ENCODE measurements around the gene ZNF628.
"Not testable (repeated sequence)": the region's sequence is repeated elsewhere in the genome, so short reads cannot be mapped to it uniquely, and the experiment has no call there.

Gene ZNF628

GRCh38 chr19:55476100-55476775 lies at the start of gene ZNF628:
Gene ZNF628, plus strand, starts transcription at chr19:55476617. Its CDS starts 3,294 bp downstream, at chr19:55479911.
- peak; percentile 99 for DNase-seq

GRCh38 chr19:55431183-55431582 lies 45.2 kb upstream of the ZNF628 start:
- no peak for DNase-seq

- no peak for DNase-seq
Measured at GRCh38 chr19:55432241-55432959, 44.0 kb upstream of the ZNF628 start.

GRCh38 chr19:55433292-55433691 lies 43.1 kb upstream of the ZNF628 start:
- no peak for DNase-seq

GRCh38 chr19:55434356-55434919 lies 42.0 kb upstream of the ZNF628 start:
- DNase-seq, result no peak

- no peak for DNase-seq
Measured at GRCh38 chr19:55435020-55435419, 41.4 kb upstream of the ZNF628 start.

GRCh38 chr19:55436847-55437246 lies 39.6 kb upstream of the ZNF628 start:
- DNase-seq, result no peak

GRCh38 chr19:55437410-55437809 lies 39.0 kb upstream of the ZNF628 start:
- no peak for DNase-seq

- DNase-seq, result no peak
Measured at GRCh38 chr19:55439052-55439451, 37.4 kb upstream of the ZNF628 start.

GRCh38 chr19:55440411-55441105 lies 35.9 kb upstream of the ZNF628 start:
- DNase-seq, result no peak

- DNase-seq, result no peak
Measured at GRCh38 chr19:55441319-55441691, 35.1 kb upstream of the ZNF628 start.

GRCh38 chr19:55441692-55442321 lies 34.6 kb upstream of the ZNF628 start:
- no peak for DNase-seq

GRCh38 chr19:55442372-55442961 lies 34.0 kb upstream of the ZNF628 start:
- no peak for DNase-seq

GRCh38 chr19:55443045-55443823 lies 33.2 kb upstream of the ZNF628 start, which contains the start of gene SHISA7:
Gene SHISA7, minus strand, starts transcription at chr19:55443300. Its CDS starts 437 bp downstream, at chr19:55442863.
- DNase-seq, result no peak

GRCh38 chr19:55443824-55444480 lies 32.5 kb upstream of the ZNF628 start:
- no peak for DNase-seq

- no peak for DNase-seq
Measured at GRCh38 chr19:55444646-55445045, 31.8 kb upstream of the ZNF628 start.

GRCh38 chr19:55446060-55446459 lies 30.4 kb upstream of the ZNF628 start:
- no peak for DNase-seq

- DNase-seq, result no peak
Measured at GRCh38 chr19:55447421-55448174, 28.8 kb upstream of the ZNF628 start.

- not testable (repeated sequence) for DNase-seq
Measured at GRCh38 chr19:55448175-55448490, 28.3 kb upstream of the ZNF628 start.

- no peak for DNase-seq
Measured at GRCh38 chr19:55449469-55449868, 26.9 kb upstream of the ZNF628 start.

Measured in activated CD4-positive, alpha-beta T cell treated with anti-CD3 and anti-CD28 coated beads for 4 hours (primary cell).